HG03565 (cell line): Measurements from ENCODE around the gene ARHGDIB.

Experiments
- ATAC-seq: cut with Tn5 transposase; IDR thresholded peaks from one replicate; pipeline ENCODE4 v1.9.1; 2021; ENCODE audit warnings: mild to moderate bottlenecking, moderate library complexity; ENCODE audit not compliant: unreplicated experiment

ARHGDIB gene

GRCh38 chr12:14956905-14957304 is 4.5 kb downstream of the ARHGDIB start:
- no peak for ATAC-seq

GRCh38 chr12:14956024-14956891 is 5.1 kb downstream of the ARHGDIB start:
- ATAC-seq, result peak; percentile 25

- no peak for ATAC-seq
Observed at GRCh38 chr12:14954269-14954668, 7.1 kb downstream of the ARHGDIB start.

- no peak for ATAC-seq
Observed at GRCh38 chr12:14953752-14954151, 7.6 kb downstream of the ARHGDIB start.

GRCh38 chr12:14952299-14952921 is 9.0 kb downstream of the ARHGDIB start:
- peak; percentile 44 for ATAC-seq

- no peak for ATAC-seq
Observed at GRCh38 chr12:14951851-14952250, 9.6 kb downstream of the ARHGDIB start.

- ATAC-seq, result no peak
Observed at GRCh38 chr12:14950982-14951746, 10.2 kb downstream of the ARHGDIB start.

GRCh38 chr12:14950421-14950820 is 11.0 kb downstream of the ARHGDIB start:
- no peak for ATAC-seq

- no peak for ATAC-seq
Observed at GRCh38 chr12:14949631-14950030, 11.8 kb downstream of the ARHGDIB start.

GRCh38 chr12:14948672-14949071 is 12.7 kb downstream of the ARHGDIB start:
- ATAC-seq, result peak; percentile 88

- ATAC-seq, result no peak
Observed at GRCh38 chr12:14946861-14947260, 14.5 kb downstream of the ARHGDIB start.

GRCh38 chr12:14946162-14946561 is 15.2 kb downstream of the ARHGDIB start:
- no peak for ATAC-seq

GRCh38 chr12:14942196-14942931 is 19.0 kb downstream of the ARHGDIB start:
- no peak for ATAC-seq

- no peak for ATAC-seq
Observed at GRCh38 chr12:14941369-14941768, 20.0 kb downstream of the ARHGDIB start.

GRCh38 chr12:14938301-14938700 is 23.1 kb downstream of the ARHGDIB start, which contains the start of gene ERP27:
Gene ERP27, minus strand, starts transcription at chr12:14938537. Its CDS starts 29 bp downstream, at chr12:14938508.
- no peak for ATAC-seq

GRCh38 chr12:14937689-14938088 is 23.7 kb downstream of the ARHGDIB start:
- ATAC-seq, result no peak

GRCh38 chr12:14937014-14937413 is 24.4 kb downstream of the ARHGDIB start:
- no peak for ATAC-seq

- no peak for ATAC-seq
Observed at GRCh38 chr12:14936224-14936861, 25.1 kb downstream of the ARHGDIB start.

- no peak for ATAC-seq
Observed at GRCh38 chr12:14935031-14935430, 26.4 kb downstream of the ARHGDIB start.

GRCh38 chr12:14934511-14934910 is 26.9 kb downstream of the ARHGDIB start:
- ATAC-seq, result no peak
